ENCODE measurements around the gene TMC1.

Gene TMC1

DNA sequence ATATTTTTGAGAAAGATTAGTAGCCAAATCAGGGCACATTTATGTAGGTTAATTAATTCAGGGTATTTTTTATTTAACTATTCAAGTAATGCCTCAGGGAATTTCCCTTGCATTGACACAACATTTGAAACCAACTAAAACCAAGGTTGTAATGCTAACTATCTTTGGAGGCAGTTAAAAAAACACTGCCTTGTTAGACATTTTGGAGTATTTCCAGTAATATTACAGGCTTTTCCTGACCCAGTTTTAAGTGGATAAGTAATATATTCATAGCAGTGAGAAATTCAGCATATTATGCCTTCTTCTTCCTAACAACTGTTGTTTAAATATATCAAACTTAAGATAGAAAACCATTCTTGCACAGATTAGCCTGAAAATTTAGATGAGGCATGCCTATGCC, 175.1 kb downstream of the TMC1 start:
- in situ Hi-C loops (cut with HindIII; ENCODE audit: low pct_ligation_motif_present, low pct_unique_long_range_greater_than_20kb, low sequenced_read_pairs) = no loop called here
- no peak for DNase-seq

DNA sequence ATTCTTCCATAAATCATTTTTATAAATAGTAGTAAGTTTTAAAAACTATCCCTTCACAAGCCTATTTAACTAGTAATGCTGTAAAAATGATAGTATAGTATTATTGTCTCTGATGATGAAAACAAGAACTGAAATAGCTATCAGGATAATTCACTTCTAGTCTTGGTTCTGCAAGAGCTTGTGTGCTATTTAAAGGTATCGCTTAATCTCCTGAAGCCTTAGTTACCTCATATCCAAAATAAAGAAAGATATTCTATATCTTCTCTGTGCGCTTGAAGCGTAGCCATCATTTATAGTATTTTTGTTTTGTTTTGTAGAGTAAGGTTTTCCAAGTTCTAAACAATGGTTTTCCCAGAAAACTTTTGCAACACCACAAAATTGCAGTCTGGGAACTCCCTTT, 180.1 kb downstream of the TMC1 start:
- no peak for DNase-seq
- in situ Hi-C loops (cut with HindIII; ENCODE audit: low pct_ligation_motif_present, low pct_unique_long_range_greater_than_20kb, low sequenced_read_pairs) = no loop called here

DNA sequence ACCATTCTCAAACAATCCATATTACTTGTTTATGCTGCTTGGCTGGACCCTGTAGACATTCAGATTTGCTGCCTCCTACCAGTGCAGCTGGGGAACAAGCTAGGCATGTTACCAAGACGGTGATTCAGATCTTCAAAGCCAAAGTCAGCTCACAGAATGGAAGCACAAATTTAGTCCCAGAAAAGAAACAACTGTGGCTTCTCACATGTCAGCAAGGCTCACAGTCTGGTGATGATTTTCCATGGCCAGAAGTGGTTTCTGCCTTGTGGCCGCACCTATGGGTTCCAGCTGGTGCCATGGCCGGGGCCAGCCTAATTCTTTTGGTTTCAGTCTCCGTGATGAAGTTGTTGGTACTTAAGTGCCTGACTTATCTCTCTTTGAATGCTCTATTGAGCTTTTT, 182.2 kb downstream of the TMC1 start:
- DNase-seq = no peak
- in situ Hi-C loops (cut with HindIII; ENCODE audit: low pct_ligation_motif_present, low pct_unique_long_range_greater_than_20kb, low sequenced_read_pairs) = no loop called here

DNA sequence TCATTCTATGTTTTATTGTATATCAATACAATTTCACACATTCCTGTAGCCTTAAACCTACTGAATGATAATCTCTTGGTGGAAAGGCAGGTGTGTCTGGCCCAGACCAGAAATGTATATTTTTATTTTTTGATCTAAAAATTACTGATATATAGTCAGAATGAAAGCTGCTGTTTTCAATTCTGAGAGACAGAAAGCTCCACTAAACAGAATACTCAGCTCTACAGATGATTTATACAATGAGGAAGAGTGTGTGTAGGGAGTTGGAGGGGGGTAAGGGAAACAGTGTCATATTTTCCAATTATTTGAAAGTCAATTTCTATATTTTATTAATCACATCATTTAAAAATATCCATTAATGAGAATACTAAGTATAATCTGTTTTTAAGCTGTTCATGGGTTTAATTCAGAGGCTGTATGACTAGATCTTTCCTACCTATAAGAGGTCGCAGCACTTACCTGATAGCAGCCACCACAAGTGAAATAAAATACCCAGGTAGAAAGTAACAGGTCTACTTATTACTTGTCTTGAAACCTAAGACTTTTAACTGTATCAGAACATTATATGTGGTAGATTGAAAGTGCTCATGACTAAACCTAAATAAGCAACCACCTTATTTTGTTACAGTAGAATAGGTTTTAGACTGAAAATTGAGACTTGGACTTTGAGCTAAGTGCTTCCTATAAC, 183.4 kb downstream of the TMC1 start:
- in situ Hi-C loops (cut with HindIII; ENCODE audit: low pct_ligation_motif_present, low pct_unique_long_range_greater_than_20kb, low sequenced_read_pairs) = no loop called here
- DNase-seq = no peak

DNA sequence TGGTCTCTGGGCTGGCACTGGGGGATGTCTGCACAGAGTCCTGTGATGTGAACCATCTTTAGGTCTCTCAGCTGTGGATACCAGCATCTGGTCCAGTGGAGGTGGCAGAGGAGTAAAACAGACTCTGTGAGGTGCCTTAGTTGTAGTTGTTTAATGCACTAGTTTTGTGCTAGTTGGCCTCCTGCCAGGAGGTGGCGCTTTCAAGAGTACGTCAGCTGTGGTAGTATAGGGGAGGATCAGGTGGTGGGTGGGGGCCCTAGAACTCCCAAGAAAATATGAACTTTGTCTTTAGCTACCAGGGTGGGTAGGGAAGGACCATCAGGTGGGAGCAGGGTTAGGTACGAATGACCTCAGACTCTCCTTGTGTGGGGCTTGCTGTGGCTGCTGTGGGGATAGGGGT, 197.1 kb downstream of the TMC1 start:
- in situ Hi-C loops (cut with HindIII; ENCODE audit: low pct_ligation_motif_present, low pct_unique_long_range_greater_than_20kb, low sequenced_read_pairs) = no loop called here
- DNase-seq = no peak

DNA sequence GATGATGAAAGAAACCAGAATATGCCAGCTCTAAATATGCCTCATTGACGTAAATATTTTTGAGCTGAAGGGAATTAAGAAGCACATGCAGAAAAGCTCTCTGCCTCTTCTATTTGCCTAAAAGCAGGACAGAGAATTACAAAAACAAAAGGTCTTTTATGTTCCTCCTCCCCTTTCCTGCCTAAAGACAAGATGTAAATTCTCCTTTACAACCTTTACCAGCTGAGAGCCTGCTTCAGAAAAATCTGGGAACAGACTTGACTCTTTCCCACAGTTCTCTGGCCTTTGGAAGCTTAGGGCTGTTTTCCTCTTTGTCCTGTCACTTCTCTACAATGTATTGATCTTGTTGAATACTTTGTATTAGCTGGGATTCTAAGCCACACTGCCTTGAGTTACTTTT, 199.7 kb downstream of the TMC1 start:
- in situ Hi-C loops (cut with HindIII; ENCODE audit: low pct_ligation_motif_present, low pct_unique_long_range_greater_than_20kb, low sequenced_read_pairs) = no loop called here
- DNase-seq = no peak

DNA sequence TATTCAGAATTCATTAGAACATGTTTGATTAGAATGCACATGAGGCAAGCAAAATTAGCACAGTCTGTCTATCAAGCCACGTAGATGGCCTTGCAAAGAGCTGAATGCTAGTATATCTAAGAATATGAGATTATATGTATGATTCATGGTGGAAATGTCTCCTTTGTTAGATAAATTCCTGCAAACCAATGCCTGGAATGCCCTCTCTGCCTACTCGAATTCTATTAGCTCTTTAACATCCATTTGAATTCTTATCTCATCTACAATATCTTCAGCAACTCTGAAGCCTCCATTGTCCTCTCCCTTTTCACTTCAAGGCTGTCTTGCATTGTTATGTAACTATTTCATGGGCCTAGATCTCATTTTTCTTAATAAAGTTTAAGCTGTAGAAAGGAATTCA, 205.5 kb downstream of the TMC1 start:
- in situ Hi-C loops (cut with HindIII; ENCODE audit: low pct_ligation_motif_present, low pct_unique_long_range_greater_than_20kb, low sequenced_read_pairs) = no loop called here
- DNase-seq = no peak

DNA sequence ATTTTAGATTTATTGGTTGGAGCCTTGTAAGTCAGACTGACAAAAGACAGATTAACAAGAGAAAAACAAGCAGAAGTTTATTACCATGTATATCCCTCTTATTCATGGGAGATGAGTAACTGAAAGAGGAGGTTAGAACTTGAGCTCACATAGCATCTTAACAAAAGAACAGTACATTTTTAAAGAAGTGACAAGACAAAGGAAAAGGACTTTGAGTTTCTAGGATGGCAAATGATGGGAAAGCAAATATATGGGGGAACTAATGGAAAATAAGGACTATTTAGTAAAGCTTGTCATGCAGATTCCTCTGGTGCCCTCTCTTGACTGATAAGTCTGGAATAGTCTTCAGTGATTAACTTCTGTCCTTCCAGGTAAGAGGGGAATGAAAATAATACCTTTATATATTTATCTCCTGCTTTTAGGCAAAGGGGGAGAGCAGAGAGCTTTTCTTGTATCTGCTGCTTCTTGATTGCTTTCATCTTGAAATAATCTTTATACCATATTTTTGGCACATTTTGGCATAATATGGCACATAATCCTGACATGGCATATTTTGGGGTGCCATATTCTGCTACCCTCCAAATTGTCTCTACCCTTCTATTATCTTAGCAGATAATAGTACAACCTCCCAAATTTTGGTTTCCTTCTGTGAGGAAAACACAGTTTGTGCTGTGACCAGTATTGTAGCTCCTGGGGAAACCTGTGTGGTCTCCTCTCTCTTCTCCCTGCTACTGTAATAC, 206.8 kb downstream of the TMC1 start:
- in situ Hi-C loops (cut with HindIII; ENCODE audit: low pct_ligation_motif_present, low pct_unique_long_range_greater_than_20kb, low sequenced_read_pairs) = no loop called here

DNA sequence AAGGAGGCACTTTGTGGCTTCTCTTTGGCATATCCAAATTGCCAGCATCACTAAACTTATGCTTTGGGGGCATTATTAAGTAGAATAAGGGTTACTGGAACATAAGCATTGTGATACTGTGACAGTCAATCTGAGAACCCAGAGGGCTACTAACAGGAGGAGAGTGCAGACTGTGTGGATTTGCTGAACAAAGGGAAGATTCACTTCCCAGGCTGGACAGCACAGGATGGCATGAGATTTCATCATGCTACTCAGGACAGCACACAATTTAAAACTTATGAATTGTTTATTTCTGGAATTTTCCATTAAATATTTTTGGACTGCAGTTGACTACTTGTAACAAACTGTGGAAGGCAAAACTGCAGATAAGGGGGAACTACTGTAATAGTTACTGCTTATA, 212.5 kb downstream of the TMC1 start:
- DNase-seq = no peak
- in situ Hi-C loops (cut with HindIII; ENCODE audit: low pct_ligation_motif_present, low pct_unique_long_range_greater_than_20kb, low sequenced_read_pairs) = no loop called here

More for the DNA sequence above, 206.8 kb downstream of the TMC1 start:
- no peak for DNase-seq

DNA sequence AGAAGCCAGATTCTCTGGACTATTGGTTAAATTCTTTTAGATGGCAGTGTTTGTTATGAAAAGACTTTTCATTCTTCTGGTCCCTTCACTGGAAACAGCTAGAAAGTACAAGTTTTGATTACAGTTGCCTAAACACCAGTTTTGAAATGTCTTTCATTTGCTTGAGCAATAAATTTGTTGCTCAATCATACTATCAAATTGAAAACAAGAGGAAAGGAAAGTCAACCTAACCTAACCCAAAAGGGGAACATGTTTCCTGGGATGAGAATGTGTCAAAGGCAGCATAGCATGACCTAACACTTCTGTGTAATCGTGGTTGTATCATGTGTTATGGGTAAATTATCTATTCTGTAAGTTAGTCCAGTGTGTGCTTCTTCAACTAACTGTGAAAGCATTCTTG, 213.2 kb downstream of the TMC1 start:
- no peak for DNase-seq
- in situ Hi-C loops (cut with HindIII; ENCODE audit: low pct_ligation_motif_present, low pct_unique_long_range_greater_than_20kb, low sequenced_read_pairs) = no loop called here

DNA sequence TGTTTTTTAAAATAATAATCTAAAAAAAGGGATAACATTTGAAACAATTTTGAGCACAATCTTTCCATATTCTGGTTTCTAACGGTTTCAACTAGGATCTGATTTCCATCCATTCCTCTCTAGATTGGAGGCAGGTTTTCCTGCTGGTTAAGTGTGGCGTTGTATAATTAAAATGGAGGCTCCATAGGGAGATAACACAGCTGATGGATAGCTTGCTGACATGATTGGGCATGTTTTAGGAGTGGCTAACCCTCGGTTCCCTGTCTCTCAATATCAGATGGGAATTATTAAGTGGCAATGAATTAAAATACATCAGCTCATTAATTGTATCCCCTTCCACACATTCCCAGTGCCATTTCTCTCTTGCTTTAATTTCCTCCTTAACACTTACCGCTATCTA, 222.4 kb downstream of the TMC1 start:
- DNase-seq = no peak
- in situ Hi-C loops (cut with HindIII; ENCODE audit: low pct_ligation_motif_present, low pct_unique_long_range_greater_than_20kb, low sequenced_read_pairs) = no loop called here

DNA sequence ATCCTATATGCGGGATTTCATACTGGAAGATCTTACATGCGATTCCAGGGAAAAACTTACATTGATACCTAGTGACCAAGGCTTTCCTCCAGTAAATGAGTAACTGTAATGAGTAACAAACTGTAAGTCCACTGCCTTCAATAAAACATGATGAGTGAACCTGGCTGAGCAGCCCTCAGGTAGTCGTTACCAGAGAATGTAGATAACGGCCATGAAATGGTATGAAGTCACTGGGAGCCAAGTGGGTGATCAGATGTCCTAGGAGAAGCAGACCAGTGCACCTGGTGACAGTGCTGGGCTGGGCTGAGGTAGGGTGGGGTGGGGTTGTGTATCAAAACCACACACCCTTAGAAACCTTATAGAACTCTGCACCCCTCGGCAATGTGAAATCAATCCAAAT, 227.9 kb downstream of the TMC1 start:
- DNase-seq = no peak
- in situ Hi-C loops (cut with HindIII; ENCODE audit: low pct_ligation_motif_present, low pct_unique_long_range_greater_than_20kb, low sequenced_read_pairs) = no loop called here

DNA sequence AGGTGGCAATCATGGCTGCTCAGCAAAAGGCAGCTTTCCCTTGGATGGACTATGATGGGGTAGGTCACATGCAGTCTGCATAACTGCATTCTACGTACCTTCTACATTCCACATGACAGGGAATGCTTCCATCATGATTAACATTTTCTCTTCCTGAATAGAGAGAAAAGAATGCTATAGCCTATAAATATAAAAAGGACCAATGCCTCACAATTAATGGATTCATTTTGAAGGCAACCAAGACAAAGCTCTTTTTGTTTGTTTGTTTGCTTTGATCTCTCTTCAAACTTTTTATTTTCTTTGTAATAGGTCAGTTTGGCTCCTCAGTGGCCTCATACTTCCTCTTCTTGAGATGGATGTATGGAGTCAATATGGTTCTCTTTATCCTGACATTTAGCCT, 230.1 kb downstream of the TMC1 start:
- in situ Hi-C loops (cut with HindIII; ENCODE audit: low pct_ligation_motif_present, low pct_unique_long_range_greater_than_20kb, low sequenced_read_pairs) = no loop called here
- no peak for DNase-seq

DNA sequence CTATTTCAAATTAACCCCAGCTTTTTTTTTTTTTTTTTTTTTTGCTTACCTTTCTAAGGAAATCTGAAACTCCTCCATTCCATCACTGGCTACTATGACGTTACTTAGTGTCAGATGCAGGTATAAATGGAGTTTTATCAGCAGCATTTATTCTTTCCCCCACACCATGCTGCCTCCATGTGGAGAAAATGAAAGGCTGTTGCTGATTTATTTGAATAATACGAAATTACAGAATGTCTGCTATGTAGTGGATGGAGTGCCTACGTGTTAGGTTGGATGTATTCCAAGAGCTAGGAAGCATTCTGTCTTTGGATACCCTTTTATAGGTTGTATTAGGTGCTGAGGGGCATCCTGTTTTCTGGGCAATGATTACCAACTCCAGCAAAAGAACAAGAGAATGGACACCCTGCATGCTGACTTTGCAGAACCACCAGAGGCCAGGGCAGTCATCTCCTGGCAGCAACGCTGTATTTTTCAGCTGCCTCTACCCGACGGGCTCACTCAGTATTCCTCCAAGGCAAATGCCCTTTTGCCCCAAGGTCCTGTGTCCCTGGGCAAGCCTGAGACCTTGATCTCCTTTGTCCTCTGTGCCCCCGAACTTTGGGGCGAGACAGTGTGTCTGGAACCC, 232.0 kb downstream of the TMC1 start:
- in situ Hi-C loops (cut with HindIII; ENCODE audit: low pct_ligation_motif_present, low pct_unique_long_range_greater_than_20kb, low sequenced_read_pairs) = no loop called here
- peak; percentile 7 for DNase-seq

DNA sequence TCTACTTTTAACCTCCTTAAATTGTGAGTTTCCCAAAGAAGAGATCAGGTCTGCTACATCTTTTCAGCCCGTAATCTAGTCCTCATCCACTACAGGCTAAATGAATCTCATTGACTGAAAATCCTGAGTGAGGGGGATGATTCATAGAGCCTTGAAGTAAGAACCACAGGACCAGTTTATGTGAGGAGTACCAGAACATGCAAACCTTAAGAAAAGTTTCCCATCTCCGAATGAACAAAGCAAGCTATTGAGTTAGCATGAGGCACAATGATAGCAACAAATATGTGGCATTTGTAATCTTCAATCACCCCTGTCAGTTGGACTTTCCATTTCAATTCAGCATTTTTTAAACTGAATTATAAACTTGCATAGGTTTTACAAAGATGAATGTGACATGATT, 234.4 kb downstream of the TMC1 start:
- in situ Hi-C loops (cut with HindIII; ENCODE audit: low pct_ligation_motif_present, low pct_unique_long_range_greater_than_20kb, low sequenced_read_pairs) = no loop called here
- no peak for DNase-seq

DNA sequence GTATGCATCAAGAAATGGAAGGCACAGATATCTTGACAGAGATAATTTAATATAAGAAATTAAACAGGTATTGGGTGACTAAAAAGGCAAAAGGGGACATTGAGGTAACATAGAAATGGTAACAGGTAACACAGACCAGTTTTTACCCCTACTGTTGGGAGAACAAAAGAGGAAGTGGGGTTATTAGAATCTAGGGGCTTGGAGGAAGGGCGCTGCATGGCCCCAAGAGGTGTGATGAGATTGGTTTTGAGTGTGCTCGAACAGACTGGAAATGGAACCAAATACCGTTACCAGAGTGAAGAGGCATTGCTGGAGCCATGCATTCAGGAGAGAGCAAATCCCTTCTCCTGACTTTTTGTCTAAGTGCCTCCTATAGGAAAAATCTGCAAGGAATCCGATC, 237.5 kb downstream of the TMC1 start:
- in situ Hi-C loops (cut with HindIII; ENCODE audit: low pct_ligation_motif_present, low pct_unique_long_range_greater_than_20kb, low sequenced_read_pairs) = no loop called here
- no peak for DNase-seq

DNA sequence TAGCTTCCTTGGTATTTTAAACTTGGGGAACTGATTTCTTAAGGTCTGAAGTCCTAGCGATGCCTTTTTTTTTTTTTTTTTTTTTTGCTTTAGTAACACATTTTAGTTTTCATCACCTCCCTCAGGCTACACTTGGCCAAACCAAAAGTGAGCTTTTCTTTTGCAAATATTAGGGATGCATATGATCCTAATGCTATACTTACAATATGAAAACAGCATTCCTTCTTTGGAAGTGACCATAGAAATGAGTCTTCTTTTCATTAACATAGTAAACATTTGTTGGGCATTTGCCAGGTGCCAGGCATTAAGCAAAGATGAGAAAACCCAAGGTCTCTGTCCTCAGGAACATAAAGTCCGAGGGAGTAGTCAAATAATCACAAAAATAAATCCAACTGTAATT, 241.6 kb downstream of the TMC1 start:
- in situ Hi-C loops (cut with HindIII; ENCODE audit: low pct_ligation_motif_present, low pct_unique_long_range_greater_than_20kb, low sequenced_read_pairs) = no loop called here
- DNase-seq = no peak

DNA sequence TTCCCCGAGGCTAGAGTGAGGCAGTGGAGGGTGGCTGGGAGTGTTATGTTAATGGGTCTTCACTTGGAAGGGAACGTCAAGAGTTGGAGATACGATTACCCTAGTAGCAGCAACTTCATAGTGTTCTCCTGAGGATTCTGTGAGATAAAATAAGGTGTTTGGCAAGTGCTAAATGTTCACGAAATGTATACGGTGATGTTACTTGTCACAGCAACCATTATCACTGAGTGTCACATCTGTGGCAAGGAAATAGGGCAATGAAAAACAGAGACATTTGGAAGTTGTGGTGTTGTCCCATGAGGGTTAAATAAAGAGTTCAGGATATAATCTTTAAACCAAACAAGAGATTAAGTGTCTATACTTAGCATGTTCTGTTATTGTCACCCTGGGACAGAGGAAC, 248.1 kb downstream of the TMC1 start:
- in situ Hi-C loops (cut with HindIII; ENCODE audit: low pct_ligation_motif_present, low pct_unique_long_range_greater_than_20kb, low sequenced_read_pairs) = no loop called here
- no peak for DNase-seq

DNA sequence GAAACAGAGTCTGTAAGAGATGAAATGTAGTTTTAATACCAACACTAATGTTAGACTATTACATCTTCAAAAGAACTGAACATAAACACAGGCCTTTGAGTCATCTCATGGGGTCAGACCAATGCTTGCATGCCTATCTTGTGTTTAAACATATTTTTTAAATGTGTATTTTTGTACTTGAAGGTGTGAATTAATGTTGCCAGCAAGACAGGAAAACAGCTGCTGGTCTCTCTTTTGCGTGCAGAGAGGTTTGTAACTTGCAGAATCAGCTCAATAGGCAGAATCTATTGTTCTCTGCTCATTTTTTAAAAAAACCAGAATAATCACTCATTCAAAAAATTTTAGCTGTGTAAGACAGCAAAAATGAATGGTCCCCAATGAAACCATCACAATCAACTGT, 251.3 kb downstream of the TMC1 start:
- no peak for DNase-seq
- in situ Hi-C loops (cut with HindIII; ENCODE audit: low pct_ligation_motif_present, low pct_unique_long_range_greater_than_20kb, low sequenced_read_pairs) = no loop called here

DNA sequence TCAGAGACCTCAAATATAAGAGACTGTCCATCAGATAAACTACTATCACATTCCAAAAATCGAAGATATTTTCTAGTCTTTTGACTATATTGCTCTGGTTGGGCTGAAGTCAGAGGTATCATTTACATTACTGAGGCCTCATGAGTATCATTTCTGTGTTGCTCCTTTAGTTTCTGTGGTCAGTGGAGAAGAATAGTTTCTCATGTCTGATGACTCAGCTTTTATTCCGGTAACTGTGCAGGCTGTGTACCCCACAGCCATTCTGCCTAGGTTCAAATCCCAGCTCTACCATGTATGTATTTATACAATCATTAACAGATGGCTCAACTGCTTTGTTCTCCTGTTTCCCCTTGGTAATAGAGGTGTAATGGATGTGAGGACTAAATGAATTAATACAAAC, 252.2 kb downstream of the TMC1 start:
- in situ Hi-C loops (cut with HindIII; ENCODE audit: low pct_ligation_motif_present, low pct_unique_long_range_greater_than_20kb, low sequenced_read_pairs) = no loop called here
- no peak for DNase-seq

Data from ACHN (cell line).